ENCODE measurements around the gene MST1R.

The MST1R gene

GRCh38 chr3:49873623-49874022 is 30.1 kb downstream of the MST1R start:
- no peak for DNase-seq

GRCh38 chr3:49872801-49873281 is 30.8 kb downstream of the MST1R start:
- no peak for DNase-seq

GRCh38 chr3:49871531-49872153 is 32.0 kb downstream of the MST1R start:
- no peak for DNase-seq

- peak in 2 of 6 experiments; percentile 16 to 20 for DNase-seq
Measured at GRCh38 chr3:49869525-49870126, 34.0 kb downstream of the MST1R start, which contains the start of gene CAMKV. TSS of gene CAMKV (minus strand) at chr3:49869906. CDS start at chr3:49862388, 7,518 bp downstream.

DNA sequence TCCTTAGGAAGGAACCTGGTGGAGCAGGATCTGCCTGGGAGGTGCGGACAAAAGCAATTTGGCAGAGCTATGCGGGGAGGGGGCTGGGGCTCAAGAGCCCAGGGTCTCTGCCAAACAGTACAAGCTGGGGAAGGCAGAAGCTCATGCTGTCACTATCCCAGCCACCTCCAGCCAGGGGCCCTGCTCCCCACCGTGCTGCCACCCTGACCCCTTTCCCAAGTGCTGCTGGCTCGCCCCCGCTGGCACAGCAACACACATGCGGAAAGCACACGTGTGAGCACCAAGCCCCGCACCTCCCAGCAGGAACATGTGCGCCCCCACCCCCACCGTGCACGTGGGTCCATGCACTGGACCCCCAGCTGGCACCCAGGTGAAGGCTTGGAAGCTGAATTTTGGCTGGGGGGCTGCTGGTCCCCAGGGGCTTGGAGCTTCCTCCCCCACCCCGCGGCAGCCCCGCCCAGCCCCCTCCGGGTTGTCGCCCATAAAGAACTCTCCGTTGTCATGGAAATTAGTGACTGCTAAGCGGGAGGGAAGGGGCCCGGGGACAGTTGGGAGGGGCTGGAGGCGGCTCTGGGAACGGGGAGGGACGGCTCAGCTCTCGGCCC is 34.7 kb downstream of the MST1R start:
- DNase-seq: peak in 1 of 6 experiments; percentile 20

DNA sequence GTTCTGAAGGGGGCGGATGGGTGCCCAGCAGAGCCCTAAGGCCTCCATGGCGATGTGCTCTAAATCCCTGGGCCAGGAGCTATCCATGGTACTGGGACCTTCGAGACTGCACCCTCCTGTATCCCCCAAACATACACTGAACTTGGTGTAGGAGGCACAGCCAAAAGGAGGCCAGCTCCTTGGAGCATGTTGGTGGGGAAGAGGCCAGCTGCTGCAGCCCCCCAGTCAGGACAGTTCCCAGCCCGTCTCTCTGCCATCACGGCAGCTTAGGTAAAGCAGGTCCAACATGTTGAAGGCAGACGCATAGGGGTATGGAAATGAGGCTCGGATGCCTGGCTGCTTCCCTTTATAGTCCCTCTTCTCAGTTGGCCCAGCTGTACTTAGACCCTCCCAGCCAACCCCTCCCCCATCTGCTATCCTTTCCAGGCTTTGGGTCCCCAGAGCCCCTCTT is 35.8 kb downstream of the MST1R start:
- no peak for DNase-seq

- no peak for DNase-seq
Measured at GRCh38 chr3:49867400-49867799, 36.3 kb downstream of the MST1R start.

- no peak for DNase-seq
Measured at GRCh38 chr3:49865198-49865784, 38.4 kb downstream of the MST1R start.

GRCh38 chr3:49864505-49864904 is 39.2 kb downstream of the MST1R start:
- DNase-seq: no peak

DNA sequence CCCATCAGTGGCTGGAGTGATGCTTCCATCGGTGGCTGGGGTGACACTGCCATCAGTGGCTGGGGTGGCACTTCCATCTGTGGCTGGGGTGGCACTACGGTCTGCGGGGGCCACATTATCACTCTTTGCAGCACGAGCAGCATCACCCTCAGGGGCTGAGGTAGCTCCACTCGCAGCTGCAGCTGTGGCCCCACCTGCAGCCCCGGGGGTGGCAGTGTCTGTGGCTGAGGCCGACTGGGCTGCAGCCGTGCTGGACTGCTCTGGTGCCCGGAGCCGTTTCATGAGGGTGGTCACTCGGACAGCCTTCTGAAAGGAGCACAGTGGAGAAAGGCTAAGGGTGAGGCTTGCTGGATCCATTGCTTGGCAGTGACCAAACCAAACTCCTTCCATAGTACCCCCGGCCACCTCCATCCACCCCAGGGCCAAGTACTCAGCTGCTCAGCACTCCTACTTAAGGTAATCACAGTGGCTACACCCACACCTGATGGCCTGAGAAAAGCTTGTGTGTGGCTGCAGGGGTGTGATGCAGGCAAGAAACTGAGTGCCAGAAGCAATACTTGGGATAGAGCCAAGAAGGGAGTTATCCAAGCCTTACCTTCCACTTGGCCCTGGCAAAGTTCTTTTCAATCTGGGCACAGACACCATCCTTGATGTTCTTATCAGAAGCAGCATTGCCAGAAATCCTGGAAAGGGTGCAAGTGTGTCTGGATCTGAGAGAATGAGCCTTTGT is 43.9 kb downstream of the MST1R start:
- DNase-seq: no peak

DNA sequence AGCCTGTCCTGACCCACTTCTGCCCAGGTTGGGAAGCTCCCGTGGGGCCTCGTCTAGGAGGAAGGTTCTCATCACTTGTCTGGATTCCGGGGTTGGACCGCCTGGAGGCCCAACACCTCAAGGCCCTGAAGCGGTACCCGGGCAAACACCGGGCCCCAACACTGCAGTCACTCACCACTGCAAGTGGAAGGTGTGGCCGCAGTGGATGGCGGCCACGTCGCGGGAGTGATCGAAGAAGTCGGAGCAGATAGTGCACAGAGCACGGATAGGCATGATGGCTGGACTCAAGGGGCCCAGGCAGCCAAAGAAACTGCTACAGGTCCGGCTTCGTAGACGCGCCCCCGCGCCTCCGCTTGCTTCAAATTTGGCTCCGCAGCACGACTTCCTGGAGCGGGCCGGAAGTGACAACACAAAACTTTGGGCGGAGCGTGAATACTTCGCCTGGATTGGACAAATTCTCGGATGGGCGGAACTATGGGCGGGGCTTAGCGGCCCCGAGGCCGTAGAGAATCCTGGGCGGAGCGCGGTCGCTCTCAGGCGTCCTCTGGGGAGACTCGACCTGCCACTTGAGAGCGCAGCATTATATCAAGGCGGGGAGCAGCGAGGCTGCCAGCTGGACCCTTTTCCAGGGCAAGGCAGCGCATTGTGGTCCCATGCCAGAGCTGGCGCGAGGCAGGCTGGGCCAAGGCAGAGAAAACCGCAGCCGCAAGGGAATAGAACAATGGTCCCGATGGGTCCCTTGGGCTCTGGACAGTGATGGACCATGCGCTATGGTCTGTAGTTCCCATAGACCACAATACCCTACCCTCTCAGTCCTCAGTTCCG is 47.3 kb downstream of the MST1R start, which contains the start of gene TRAIP:
Gene TRAIP (minus strand): TSS at position 384 of the 825 bp plus-strand sequence. CDS start 111 bp downstream, at position 273.
- peak; percentile 84 to 94 (median 91) for DNase-seq

DNA sequence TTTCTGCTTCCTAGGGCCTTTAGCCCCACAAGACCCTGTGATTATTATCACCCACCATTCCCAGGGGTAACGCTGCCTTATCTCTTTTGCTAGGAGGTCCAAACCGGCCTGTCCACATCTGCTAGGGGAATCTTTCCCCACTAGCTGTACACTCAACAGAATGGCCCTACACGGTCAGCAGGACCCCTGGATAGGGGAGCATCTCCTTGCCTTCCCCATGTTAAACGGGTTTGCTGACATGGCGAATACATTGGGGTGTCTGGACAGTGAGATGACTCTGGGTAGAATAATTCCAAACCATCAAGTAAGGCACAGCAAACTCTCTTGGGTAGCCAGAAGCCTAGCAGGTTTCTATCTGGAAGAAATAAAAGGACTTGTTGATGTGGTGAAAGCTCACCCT is 48.0 kb downstream of the MST1R start:
- no peak for DNase-seq

DNA sequence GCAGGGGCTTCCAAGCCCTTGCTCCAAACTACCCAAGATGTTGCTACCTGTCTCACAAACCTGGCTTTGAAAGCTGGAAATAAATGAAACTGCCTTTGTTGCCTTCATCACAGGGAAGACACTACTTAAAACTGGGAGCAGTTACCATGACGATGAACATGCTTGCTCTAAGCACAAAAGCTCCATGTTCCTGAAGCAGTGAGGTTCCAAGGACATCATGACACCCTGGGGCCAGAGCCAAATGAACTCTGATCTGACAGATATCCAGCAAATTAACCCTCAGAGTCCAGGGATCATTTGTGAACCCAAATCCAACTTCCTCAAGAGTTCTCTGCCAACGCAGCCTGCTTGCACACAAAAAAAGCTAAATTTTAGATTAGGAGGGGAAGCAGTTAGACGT is 58.0 kb downstream of the MST1R start:
- DNase-seq: no peak

DNA sequence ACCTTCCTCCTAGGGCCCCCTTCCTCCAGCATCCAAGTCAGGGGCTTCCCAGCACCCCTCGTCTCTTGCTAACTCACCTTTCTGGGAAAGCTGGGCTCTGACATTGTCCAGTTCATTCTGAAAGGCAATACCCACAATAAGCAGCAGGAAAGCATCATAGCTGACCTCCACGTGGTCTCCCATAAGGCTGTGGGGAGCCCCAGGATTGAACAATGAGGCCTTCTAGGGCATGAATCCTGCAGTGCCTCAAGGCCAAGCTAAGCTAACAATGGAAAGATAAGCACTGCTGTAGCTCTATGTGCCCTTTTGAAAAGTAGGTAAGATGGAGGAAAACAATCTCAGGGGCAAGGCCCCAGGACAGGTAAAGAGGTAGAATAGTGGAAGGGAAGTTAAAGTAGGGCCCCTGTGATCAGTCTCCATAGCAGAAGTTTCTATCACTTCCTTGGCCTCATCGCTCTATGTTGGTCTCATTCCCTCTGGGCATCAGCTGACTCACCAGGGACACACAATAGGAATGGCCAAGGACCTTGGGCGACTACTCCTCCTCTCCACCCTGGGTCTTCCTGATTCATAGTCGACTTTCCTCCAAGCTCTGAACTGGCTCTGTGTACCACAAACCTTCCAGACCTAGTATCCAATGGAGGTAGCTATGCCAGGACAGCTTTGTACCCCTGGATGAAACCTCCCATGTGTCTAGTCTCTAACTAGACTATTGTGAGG is 59.0 kb downstream of the MST1R start:
- no peak for DNase-seq

- no peak for DNase-seq
Measured at GRCh38 chr3:49842843-49843517, 60.7 kb downstream of the MST1R start.

GRCh38 chr3:49841806-49842205 is 61.9 kb downstream of the MST1R start:
- DNase-seq: no peak

DNA sequence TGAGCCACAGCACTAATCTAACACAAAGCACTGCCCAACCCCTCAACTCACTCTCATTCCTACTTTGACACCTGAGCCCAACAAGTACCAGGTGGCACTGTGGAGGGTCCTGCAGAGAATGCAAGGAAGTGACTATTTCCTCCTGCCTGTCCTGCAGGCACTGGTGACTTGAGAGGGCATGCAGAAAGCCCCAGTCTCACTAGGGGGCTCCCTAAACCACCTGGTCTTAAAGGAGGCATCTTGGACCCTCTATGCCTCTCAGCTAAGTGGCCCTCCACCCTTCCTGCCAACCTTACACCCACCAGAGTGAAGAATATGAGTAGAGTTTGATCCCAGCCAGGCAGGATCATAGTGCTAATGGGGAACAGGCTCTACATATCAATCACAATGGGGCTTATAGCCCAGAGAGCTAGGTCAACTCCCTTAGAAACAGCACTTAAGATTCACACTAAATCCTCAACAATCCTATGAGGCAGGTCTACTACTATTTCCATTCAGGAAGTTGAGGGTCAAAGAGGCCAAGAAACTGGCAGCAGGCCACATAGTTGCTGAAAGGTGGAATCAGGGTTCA is 62.5 kb downstream of the MST1R start:
- no peak for DNase-seq

DNA sequence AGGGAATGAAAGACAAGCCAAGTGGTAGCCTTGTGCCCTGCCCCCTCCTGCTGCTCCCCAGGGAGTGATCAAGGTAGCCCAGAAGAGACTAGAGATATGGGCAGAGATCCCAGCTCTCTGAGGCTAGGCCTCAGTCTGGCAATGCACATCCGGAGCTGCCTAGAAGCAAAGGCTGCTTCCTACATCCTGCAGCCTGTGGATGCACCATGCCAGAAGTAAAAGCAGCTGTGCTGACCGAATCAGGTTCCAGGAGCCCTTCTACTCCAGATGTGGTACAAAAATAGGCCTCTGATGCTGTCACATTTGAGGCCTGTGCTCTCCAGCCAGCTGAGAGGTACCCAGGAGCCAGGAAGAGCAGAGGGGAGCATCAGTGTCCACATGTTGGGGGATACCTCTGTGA is 63.3 kb downstream of the MST1R start:
- no peak for DNase-seq

- DNase-seq: peak; percentile 57 to 83 (median 70)
Measured at GRCh38 chr3:49839193-49839809, 64.4 kb downstream of the MST1R start.

Measured in stimulated activated naive CD4-positive, alpha-beta T cell (primary cell).